ENCODE measurements around the gene HLA-A. TPM values are rescaled to one million over a fixed set of nuclear protein-coding genes. Genes with fewer than 3 reads are reported as not detected.

The HLA-A gene
- total and polyA plus RNA-seq, 2 of the 13 experiments (the other 11 are each of a cell fraction or from before 2014, with no cell fraction given) = 345 to 527 TPM

DNA sequence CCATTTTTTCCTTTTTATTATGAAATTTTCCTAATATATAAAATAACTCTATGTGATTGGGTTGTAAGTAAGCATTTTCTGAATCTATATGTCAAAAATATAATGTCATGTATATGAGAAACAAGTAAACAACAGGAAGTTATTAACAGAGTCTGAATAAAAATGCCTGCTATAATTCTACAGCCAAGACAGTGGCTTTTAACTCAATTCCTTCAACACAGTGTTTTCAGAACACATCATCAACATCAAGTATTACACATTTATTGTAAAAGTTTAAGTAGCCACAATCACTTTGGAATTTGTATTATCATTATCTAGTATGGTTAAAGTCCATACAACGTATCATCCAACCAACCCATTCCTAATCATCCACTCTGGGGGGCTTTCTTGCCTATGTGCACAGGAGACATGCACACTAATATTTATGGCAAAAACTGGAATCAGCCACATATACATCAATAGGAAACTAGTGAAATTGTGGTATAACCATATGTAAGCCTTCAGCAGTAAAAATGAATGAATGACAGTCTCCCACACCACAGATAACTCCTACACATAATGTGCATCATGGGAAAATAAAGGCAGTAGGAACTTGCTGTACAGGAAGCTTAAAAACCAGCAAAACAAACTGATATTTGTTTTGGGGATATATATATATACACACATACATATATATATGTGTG, 6.9 kb upstream of the HLA-A start (continued):
- TF ChIP-seq SOX6 (IDR thresholded peaks at IDR 0.05) (no peak), SOX6 (CRISPR knock-in tag; IDR thresholded peaks at IDR 0.05) (no peak), JUND (CRISPR knock-in tag; IDR thresholded peaks at IDR 0.05) (no peak), ZBTB21 (CRISPR knock-in tag; IDR thresholded peaks at IDR 0.05) (no peak), HOXA7 (CRISPR knock-in tag; IDR thresholded peaks at IDR 0.05) (no peak)
- TF ChIP-seq, protein P1, sequence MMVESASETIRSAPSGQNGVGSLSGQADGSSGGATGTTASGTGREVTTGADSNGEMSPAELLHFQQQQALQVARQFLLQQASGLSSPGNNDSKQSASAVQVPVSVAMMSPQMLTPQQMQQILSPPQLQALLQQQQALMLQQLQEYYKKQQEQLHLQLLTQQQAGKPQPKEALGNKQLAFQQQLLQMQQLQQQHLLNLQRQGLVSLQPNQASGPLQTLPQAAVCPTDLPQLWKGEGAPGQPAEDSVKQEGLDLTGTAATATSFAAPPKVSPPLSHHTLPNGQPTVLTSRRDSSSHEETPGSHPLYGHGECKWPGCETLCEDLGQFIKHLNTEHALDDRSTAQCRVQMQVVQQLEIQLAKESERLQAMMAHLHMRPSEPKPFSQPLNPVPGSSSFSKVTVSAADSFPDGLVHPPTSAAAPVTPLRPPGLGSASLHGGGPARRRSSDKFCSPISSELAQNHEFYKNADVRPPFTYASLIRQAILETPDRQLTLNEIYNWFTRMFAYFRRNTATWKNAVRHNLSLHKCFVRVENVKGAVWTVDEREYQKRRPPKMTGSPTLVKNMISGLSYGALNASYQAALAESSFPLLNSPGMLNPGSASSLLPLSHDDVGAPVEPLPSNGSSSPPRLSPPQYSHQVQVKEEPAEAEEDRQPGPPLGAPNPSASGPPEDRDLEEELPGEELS (CRISPR knock-in tag; IDR thresholded peaks at IDR 0.05) = no peak
- TF ChIP-seq, protein P2, sequence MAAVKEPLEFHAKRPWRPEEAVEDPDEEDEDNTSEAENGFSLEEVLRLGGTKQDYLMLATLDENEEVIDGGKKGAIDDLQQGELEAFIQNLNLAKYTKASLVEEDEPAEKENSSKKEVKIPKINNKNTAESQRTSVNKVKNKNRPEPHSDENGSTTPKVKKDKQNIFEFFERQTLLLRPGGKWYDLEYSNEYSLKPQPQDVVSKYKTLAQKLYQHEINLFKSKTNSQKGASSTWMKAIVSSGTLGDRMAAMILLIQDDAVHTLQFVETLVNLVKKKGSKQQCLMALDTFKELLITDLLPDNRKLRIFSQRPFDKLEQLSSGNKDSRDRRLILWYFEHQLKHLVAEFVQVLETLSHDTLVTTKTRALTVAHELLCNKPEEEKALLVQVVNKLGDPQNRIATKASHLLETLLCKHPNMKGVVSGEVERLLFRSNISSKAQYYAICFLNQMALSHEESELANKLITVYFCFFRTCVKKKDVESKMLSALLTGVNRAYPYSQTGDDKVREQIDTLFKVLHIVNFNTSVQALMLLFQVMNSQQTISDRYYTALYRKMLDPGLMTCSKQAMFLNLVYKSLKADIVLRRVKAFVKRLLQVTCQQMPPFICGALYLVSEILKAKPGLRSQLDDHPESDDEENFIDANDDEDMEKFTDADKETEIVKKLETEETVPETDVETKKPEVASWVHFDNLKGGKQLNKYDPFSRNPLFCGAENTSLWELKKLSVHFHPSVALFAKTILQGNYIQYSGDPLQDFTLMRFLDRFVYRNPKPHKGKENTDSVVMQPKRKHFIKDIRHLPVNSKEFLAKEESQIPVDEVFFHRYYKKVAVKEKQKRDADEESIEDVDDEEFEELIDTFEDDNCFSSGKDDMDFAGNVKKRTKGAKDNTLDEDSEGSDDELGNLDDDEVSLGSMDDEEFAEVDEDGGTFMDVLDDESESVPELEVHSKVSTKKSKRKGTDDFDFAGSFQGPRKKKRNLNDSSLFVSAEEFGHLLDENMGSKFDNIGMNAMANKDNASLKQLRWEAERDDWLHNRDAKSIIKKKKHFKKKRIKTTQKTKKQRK (IDR thresholded peaks at IDR 0.05; ENCODE audit: low read length) = no peak

All from HepG2 (cell line).